K562 (cell line): ENCODE results near the gene SNRNP70. TPM values are rescaled to one million over a fixed set of nuclear protein-coding genes. Genes with fewer than 3 reads are reported as not detected.

Source experiments
- CBX5 ChIP-seq: IDR thresholded peaks from 2 replicates; pipeline ENCODE4 v1.6.1; 2014; ENCODE audit warnings: low read depth, borderline replicate concordance
- EGR1 ChIP-seq: fragments of 450-650 bp; conservative IDR thresholded peaks from 2 replicates; pipeline ENCODE4 v1.6.1; 2017; ENCODE audit warnings: mild to moderate bottlenecking
- KLF1 ChIP-seq: fragments of 450-650 bp; IDR thresholded peaks from 2 replicates; pipeline ENCODE4 v1.6.1; 2016; ENCODE audit warnings: missing genetic modification characterization, missing compliant biosample characterization
- RBFOX2 ChIP-seq: fragments of 200-400 bp; formaldehyde crosslinking; IDR thresholded peaks from 2 replicates; pipeline ENCODE4 v1.6.1; 2017; ENCODE audit warnings: low read depth, mild to moderate bottlenecking, low read length, moderate library complexity
- SRSF7 ChIP-seq: fragments of 200-400 bp; formaldehyde crosslinking; optimal IDR thresholded peaks from 2 replicates; pipeline ENCODE3; 2017; ENCODE audit warnings: mild to moderate bottlenecking, low read depth, low read length
- TARDBP ChIP-seq: fragments of 450-650 bp; IDR thresholded peaks from 2 replicates; pipeline ENCODE4 v1.6.1; 2016
- ZBTB33 ChIP-seq: sonication (generic); formaldehyde crosslinking; IDR thresholded peaks from 2 replicates; pipeline ENCODE4 v1.8.1; 2023; ENCODE audit warnings: mild to moderate bottlenecking, missing genetic modification reagents
- ZKSCAN1 ChIP-seq: fragments of 150-350 bp; IDR thresholded peaks from 2 replicates; pipeline ENCODE4 v1.6.1; 2016; ENCODE audit warnings: low read depth, low read length
- ZNF407 ChIP-seq: fragments of 450-650 bp; IDR thresholded peaks from 2 replicates; pipeline ENCODE4 v1.6.1; 2016; ENCODE audit warnings: low read depth
- polyA plus RNA-seq, 8 experiments: library from polyadenylated mRNA; depleted of rRNA in 4 of 8; stranded (reverse) in 5 of 8; unstranded in 3 of 8; fragments of >200 nt; fragmentation: Nextera tagmentation in 2 of 8; fragmentation: Illumina TruSeq in 1 of 8; extraction: Ambion mirVana in 2 of 8; extraction: Trizol in 1 of 8; gene quantifications; 2 replicates each; pipeline versions ENCODE4 v1.2.1 to v1.2.3, GENCODE V29; 2011 to 2014; ENCODE audit warnings: inconsistent platforms in 1 of 8, missing spikeins in 1 of 8
- total RNA-seq, 7 experiments: library from RNA; depleted of rRNA in 6 of 7; stranded (reverse); fragments of >200 nt in 6 of 7; fragmentation: Illumina TruSeq in 2 of 7; extraction: Trizol in 2 of 7; gene quantifications; 2 replicates each; pipeline versions ENCODE4 v1.2.1 to v1.2.3, GENCODE V29; 2011 to 2021; ENCODE audit warnings: low replicate concordance in 1 of 7

Gene SNRNP70
- total and polyA plus RNA-seq, 9 of the 15 experiments (the other 6 are each of a cell fraction or from before 2014, with no cell fraction given) = 2.8 to 496 (median 136) TPM

GRCh38 chr19:49071860-49072547, 13.2 kb upstream of the SNRNP70 start (continued):
- peak; percentile 78 for TF ChIP-seq ZBTB33 (CRISPR knock-in tag)
- TF ChIP-seq EGR1 = peak; percentile 78
- no peak for TF ChIP-seq CBX5
- TF ChIP-seq ZNF407 = no peak
- TF ChIP-seq KLF1 (tag) = no peak
- no peak for TF ChIP-seq ZKSCAN1
- no peak for TF ChIP-seq SRSF7
- no peak for TF ChIP-seq TARDBP
- TF ChIP-seq RBFOX2 = peak; percentile 40
